HepG2 (cell line): ENCODE data around the gene RNF114. TPM values are rescaled to one million over a fixed set of nuclear protein-coding genes. Genes with fewer than 3 reads are reported as not detected.

Experiments
- ATF2 ChIP-seq: sonication (generic); formaldehyde crosslinking; IDR thresholded peaks from 2 replicates; pipeline ENCODE4 v1.4.0; 2020; ENCODE audit warnings: missing genetic modification reagents
- CERS6 ChIP-seq: sonication (generic); formaldehyde crosslinking; IDR thresholded peaks from 2 replicates; pipeline ENCODE4 v1.5.0; 2020; ENCODE audit warnings: missing genetic modification reagents
- ESRRA ChIP-seq: sonication (generic); formaldehyde crosslinking; IDR thresholded peaks from 2 replicates; pipeline ENCODE4 v1.5.1; 2020; ENCODE audit warnings: mild to moderate bottlenecking, low read depth, missing genetic modification reagents
- HNF1A ChIP-seq, 2 experiments: sonication (generic) in 1 of 2; formaldehyde crosslinking in 1 of 2; IDR thresholded peaks; 2 replicates each; pipeline versions ENCODE4 v1.4.0 to v1.6.1; 2016 to 2020; ENCODE audit warnings: borderline replicate concordance in 1 of 2, low read depth in 1 of 2, mild to moderate bottlenecking in 1 of 2, missing genetic modification reagents in 1 of 2
- KLF11 ChIP-seq: IDR thresholded peaks from 2 replicates; pipeline ENCODE4 v1.6.1; 2016; ENCODE audit warnings: missing compliant biosample characterization
- PHF5A ChIP-seq: IDR thresholded peaks from one replicate; pipeline ENCODE4 v1.6.1; 2018; ENCODE audit warnings: low read depth, missing genetic modification reagents; ENCODE audit not compliant: unreplicated experiment
- POLR2A ChIP-seq, 2 experiments: IDR thresholded peaks; 2 replicates each; pipeline ENCODE4 v1.6.1; 2011; ENCODE audit warnings: low read depth in 2 of 2, low read length in 2 of 2, mild to moderate bottlenecking in 1 of 2, moderate library complexity in 1 of 2; ENCODE audit not compliant: insufficient read depth in 1 of 2
- POLR2G ChIP-seq: fragments of 200-400 bp; formaldehyde crosslinking; IDR thresholded peaks from 2 replicates; pipeline ENCODE4 v1.6.1; 2018; ENCODE audit warnings: mild to moderate bottlenecking, low read depth, low read length, moderate library complexity
- SCMH1 ChIP-seq: sonication (generic); formaldehyde crosslinking; IDR thresholded peaks from 2 replicates; pipeline ENCODE4 v1.9.0; 2021; ENCODE audit warnings: missing genetic modification reagents, mild to moderate bottlenecking, borderline replicate concordance
- SNAPC2 ChIP-seq: sonication (generic); formaldehyde crosslinking; IDR thresholded peaks from 2 replicates; pipeline ENCODE4 v1.8.1; 2022; ENCODE audit warnings: mild to moderate bottlenecking, missing genetic modification reagents
- SSRP1 ChIP-seq: IDR thresholded peaks from 2 replicates; pipeline ENCODE4 v1.6.1; 2016; ENCODE audit warnings: control low read depth
- TRAFD1 ChIP-seq: sonication (generic); formaldehyde crosslinking; IDR thresholded peaks from 2 replicates; pipeline ENCODE4 v1.5.1; 2020; ENCODE audit warnings: missing genetic modification reagents, mild to moderate bottlenecking, borderline replicate concordance
- XRCC5 ChIP-seq: fragments of 200-400 bp; formaldehyde crosslinking; optimal IDR thresholded peaks from 2 replicates; pipeline ENCODE3; 2017; ENCODE audit warnings: mild to moderate bottlenecking, low read length
- ZBTB34 ChIP-seq: sonication (generic); formaldehyde crosslinking; IDR thresholded peaks from 2 replicates; pipeline ENCODE4 v1.8.0; 2022; ENCODE audit warnings: mild to moderate bottlenecking, missing genetic modification reagents
- ZNF143 ChIP-seq: sonication (generic); formaldehyde crosslinking; IDR thresholded peaks from 2 replicates; pipeline ENCODE4 v1.4.0; 2020; ENCODE audit warnings: missing genetic modification reagents
- ZNF24 ChIP-seq: fragments of 450-650 bp; IDR thresholded peaks from 2 replicates; pipeline ENCODE4 v1.6.1; 2017; ENCODE audit warnings: antibody characterized with exemption, mild to moderate bottlenecking
- ZNF737 ChIP-seq: sonication (generic); formaldehyde crosslinking; IDR thresholded peaks from 2 replicates; pipeline ENCODE4 v1.5.0; 2020; ENCODE audit warnings: missing genetic modification reagents, mild to moderate bottlenecking, borderline replicate concordance
- ZSCAN12 ChIP-seq: sonication (generic); formaldehyde crosslinking; IDR thresholded peaks from 2 replicates; pipeline ENCODE4 v1.9.0; 2021; ENCODE audit warnings: mild to moderate bottlenecking, missing genetic modification reagents
- polyA plus RNA-seq, 8 experiments: library from polyadenylated mRNA; depleted of rRNA in 3 of 8; stranded (reverse) in 7 of 8; unstranded in 1 of 8; fragments of >200 nt; fragmentation: Illumina TruSeq in 4 of 8; extraction: Trizol in 4 of 8; gene quantifications; 2 replicates each; pipeline versions ENCODE4 v1.2.1 to v1.2.3, GENCODE V29; 2011 to 2016; ENCODE audit warnings: low read depth in 4 of 8, missing spikeins in 1 of 8, mixed read lengths in 1 of 8; ENCODE audit not compliant: insufficient read depth in 1 of 8
- total RNA-seq, 5 experiments: library from RNA; depleted of rRNA; stranded (reverse); fragments of >200 nt; fragmentation: Illumina TruSeq; extraction: Trizol; gene quantifications; 2 replicates each; pipeline ENCODE4 v1.2.3, GENCODE V29; 2016; ENCODE audit warnings: low read depth in 1 of 5

RNF114 gene
- total and polyA plus RNA-seq, 2 of the 13 experiments (the other 11 are each of a cell fraction or from before 2014, with no cell fraction given), result 119 to 126 TPM

GRCh38 chr20:49928411-49929141, 7.6 kb upstream of the RNF114 start (continued):
- TF ChIP-seq SSRP1 (CRISPR knock-in tag), result no peak
- TF ChIP-seq ZNF143 (CRISPR knock-in tag), result no peak
- TF ChIP-seq ZNF737 (CRISPR knock-in tag), result no peak
- peak; percentile 30; the same call in 1 of the 2 replicates for TF ChIP-seq KLF11
- no peak for TF ChIP-seq POLR2A (IDR thresholded peaks at IDR 0.05; ENCODE audit: insufficient read depth in 1 of 2, low read depth in 2 of 2, low read length in 2 of 2)
- TF ChIP-seq PHF5A (CRISPR knock-in tag), result no peak
- no peak for TF ChIP-seq SCMH1 (CRISPR knock-in tag)
- no peak for TF ChIP-seq HNF1A (IDR thresholded peaks at IDR 0.05; ENCODE audit: low read depth)
- TF ChIP-seq HNF1A (CRISPR knock-in tag; IDR thresholded peaks at IDR 0.05; ENCODE audit: borderline replicate concordance), result no peak
- no peak for TF ChIP-seq ZSCAN12
- TF ChIP-seq XRCC5, result peak; percentile 98
- TF ChIP-seq ZNF24, result no peak
- no peak for TF ChIP-seq TRAFD1 (CRISPR knock-in tag)
- TF ChIP-seq SNAPC2 (CRISPR knock-in tag), result no peak
- TF ChIP-seq ATF2 (CRISPR knock-in tag), result no peak
- TF ChIP-seq POLR2G, result no peak
- no peak for TF ChIP-seq ZBTB34
- no peak for TF ChIP-seq CERS6 (CRISPR knock-in tag)
- TF ChIP-seq ESRRA (CRISPR knock-in tag), result no peak
